GM21786 (cell line): ENCODE data around the gene LHFPL3.
"Not testable (repeated sequence)": the region's sequence is repeated elsewhere in the genome, so short reads cannot be mapped to it uniquely, and the experiment has no call there.

ENCODE experiments used
- ATAC-seq: cut with Tn5 transposase; IDR thresholded peaks from one replicate; pipeline ENCODE4 v1.9.1; 2021; ENCODE audit not compliant: unreplicated experiment

LHFPL3 gene

DNA sequence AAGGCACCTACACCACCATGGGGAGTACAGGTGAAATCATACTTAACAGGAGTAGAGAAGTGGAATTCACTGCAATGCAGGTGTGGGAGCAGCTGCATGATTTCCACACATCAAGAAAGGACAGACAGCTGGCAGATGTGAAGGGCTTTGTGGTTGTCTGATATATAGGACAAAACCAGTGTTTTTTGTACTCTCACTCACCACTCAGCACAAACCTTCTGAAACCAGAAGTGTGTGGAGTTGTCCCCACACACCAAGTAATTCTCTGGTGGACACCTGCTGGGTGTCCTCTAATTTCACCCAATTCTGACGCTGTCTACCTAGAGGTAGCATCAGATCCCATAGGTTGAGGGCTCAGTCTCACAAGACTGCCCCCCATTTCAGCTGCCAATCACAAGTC lies 357.9 kb downstream of the LHFPL3 start:
- no peak for ATAC-seq

- ATAC-seq = no peak
These were observed 366.3 kb downstream of the LHFPL3 start for GRCh38 chr7:104694710-104695109.

DNA sequence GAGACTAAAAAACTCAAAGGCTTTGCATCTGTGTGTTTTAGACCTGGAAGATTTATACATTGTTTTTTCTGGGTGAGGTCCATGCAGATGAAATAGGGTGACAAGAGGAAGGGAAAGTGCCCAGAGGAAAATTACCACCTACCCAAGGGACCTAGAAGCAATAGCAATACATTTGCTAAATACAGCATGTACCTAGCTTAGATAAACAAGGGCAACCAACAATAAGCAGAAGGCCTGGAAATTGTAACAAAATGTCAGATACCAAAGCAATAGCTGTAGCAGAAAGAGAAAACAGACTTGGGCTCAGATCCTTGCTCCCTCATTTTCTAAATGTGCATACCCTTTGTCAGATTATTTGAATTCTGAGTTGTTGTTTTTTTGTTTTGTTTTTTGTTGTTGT lies 367.2 kb downstream of the LHFPL3 start:
- no peak for ATAC-seq

DNA sequence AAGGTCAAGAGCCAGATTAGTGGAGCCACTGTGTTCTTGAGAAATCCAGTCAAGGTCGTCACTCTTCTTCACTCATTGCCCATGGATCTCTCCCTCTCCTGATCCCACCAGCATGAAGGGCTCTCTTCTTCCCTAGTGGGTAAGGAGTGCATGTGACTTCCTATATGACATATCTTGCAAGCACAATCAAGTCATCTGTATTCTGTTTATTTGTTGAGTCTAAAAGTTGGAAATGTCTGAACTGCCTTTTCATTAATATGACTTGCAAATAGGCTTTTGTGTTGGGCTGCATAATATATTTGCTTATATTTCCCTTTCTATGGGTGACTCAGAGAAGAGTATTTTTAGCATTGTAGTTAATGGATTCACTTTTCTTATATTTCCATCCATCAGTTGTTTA lies 371.9 kb downstream of the LHFPL3 start:
- no peak for ATAC-seq

DNA sequence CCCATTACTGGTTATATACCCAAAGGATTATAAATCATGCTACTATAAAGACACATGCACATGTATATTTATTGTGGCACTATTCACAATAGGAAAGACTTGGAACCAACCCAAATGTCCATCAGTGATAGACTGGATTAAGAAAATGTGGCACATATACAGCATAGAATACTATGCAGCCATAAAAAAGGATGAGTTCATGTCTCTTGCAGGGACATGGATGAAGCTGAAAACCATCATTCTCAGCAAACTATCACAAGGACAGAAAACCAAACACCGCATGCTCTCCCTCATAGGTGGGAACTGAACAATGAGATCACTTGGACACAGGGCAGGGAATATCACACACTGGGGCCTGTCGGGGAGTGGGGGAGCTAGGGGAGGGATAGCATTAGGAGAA lies 392.6 kb downstream of the LHFPL3 start:
- not testable (repeated sequence) for ATAC-seq

DNA sequence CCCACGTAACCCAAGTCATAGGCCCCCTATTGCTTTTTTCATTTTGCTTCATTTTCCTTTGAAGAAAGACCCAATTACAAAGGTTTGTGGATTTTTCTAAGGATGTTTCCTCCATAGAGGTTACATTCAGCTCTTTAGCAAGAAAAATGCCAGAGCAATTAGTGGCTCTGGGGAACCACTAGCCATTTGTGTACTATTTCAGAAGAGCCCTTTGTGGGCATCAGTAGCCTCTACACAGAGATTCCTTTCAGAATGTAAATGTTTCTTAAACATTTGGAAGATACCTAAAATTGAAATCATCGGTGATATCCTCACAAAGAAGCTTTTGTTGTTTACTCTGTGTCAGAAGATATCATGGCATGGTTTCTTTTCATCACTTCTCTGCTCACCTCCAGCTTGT lies 394.6 kb downstream of the LHFPL3 start:
- no peak for ATAC-seq

GRCh38 chr7:104758504-104758903 lies 430.1 kb downstream of the LHFPL3 start:
- no peak for ATAC-seq

GRCh38 chr7:104761892-104762291 lies 433.5 kb downstream of the LHFPL3 start:
- ATAC-seq = no peak

DNA sequence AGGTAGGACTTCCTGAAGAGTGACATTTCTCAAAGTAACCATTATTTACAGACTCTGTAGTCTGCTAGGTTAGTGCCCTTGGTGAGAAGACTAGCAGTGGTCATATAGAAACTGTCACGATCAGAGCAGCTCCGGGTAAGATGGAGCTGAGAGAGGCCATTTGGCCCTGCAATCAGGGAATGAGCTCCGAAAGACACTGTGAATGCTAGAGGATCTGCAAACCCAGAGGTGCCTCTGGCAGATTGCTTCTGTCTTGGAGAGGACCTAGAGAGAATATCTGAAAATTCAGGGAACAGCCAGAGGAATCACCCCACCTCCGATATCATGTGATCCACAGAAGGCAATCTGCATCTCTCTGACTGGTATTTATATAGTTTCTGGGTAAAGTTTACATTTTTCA lies 438.7 kb downstream of the LHFPL3 start:
- ATAC-seq = no peak

- no peak for ATAC-seq
These were observed 439.6 kb downstream of the LHFPL3 start for GRCh38 chr7:104767826-104768536.

GRCh38 chr7:104772405-104773345 lies 444.3 kb downstream of the LHFPL3 start:
- no peak for ATAC-seq

DNA sequence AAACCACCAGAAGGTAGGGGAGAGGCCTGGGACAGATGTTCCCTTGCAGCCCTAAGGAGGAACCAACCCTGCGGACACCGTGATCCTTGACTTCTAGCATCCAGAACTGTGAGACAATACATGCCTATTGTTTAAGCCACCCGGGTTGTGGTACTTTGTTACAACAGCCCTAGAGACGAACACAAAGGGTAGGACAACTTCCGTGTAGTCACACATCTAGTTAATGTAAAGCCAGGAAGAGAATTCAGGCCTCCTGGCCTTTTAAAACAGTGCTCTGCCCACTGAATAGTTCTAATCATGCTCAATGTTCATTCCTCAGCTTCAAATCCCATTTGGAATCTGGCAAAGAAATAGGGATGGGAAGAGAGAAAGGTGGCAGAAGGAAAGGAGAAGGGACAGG lies 445.4 kb downstream of the LHFPL3 start:
- no peak for ATAC-seq

GRCh38 chr7:104775531-104775930 lies 447.1 kb downstream of the LHFPL3 start:
- no peak for ATAC-seq

- no peak for ATAC-seq
These were observed 448.9 kb downstream of the LHFPL3 start for GRCh38 chr7:104777301-104777800.

DNA sequence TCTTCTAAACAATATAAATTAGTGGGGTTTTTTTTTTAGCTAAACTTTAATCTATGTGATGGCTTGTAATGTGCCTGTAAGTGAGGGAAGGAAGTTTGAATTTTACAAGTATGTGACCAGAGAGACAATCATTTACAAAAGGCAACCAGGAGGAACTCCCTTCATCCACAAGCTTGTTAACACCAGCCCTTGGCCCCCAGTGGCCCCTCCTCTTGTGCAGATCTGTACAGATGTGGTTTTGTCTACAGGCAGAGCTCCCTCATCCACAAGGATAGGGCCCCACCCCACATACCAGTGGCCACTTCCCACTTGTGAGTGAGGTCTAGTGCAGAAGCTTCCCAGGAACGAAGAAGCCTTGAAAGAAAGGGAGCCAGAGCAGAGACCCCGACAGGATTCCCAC lies 451.5 kb downstream of the LHFPL3 start:
- ATAC-seq = no peak

- no peak for ATAC-seq
These were observed 456.3 kb downstream of the LHFPL3 start for GRCh38 chr7:104784686-104785085.

DNA sequence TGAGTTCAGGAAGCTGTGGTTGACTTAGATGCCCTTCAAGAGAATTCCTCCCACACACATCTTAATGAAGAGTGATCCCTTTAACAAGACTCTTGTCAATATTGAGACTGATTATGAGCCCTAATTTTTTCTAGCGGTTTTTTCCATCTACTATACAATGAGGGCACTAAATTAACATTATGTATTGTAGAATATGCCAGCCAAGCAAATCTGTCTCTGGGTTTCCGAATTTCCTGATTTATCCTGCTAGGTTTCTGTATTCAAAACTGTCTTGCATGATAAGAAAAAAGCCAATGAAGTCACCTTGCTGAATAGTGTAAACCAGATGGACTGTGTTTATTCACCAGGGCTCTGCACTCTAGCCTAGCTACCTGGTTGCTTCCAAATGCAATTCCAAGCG lies 461.4 kb downstream of the LHFPL3 start:
- no peak for ATAC-seq

DNA sequence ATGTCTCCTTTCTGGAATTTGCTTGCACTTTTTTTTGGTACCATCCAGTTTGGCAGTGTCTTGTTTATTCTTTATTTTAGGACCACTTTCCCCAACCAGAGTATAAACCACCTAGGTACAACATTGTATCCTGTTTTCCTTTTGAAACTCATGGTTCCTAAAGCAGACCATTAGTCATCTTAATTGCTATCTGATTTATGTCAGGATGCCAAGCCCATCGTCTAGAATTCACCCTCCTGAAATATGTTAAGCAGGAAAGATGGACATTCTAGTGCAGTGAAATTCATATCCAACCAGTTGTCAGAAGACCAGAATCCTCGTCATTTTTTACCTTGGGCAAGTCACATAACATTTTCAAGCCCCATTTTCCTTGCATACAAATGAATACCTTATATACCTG lies 462.0 kb downstream of the LHFPL3 start:
- no peak for ATAC-seq

GRCh38 chr7:104791080-104791479 lies 462.7 kb downstream of the LHFPL3 start:
- no peak for ATAC-seq

GRCh38 chr7:104793066-104793465 lies 464.7 kb downstream of the LHFPL3 start:
- no peak for ATAC-seq

DNA sequence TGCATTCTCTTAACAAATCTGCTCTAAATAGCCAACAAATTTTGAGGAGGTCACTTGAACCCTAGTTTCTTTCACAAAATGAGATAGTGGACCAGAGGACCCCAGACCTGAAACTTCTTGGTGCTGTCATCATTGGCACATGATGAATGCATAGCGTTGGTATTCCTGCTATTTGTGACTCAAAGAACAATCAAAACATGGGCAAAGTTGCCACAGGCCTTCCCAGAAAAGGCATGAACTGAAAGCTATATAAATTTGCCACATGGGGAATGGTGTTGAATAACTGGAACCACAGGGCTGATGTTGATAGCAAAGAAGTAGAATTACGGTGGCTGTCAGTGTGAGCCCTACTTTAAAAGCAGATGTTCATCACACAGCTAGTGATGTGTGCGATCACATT lies 465.8 kb downstream of the LHFPL3 start:
- no peak for ATAC-seq

GRCh38 chr7:104794589-104794988 lies 466.2 kb downstream of the LHFPL3 start:
- ATAC-seq = no peak
